GM23338 (cell line): ENCODE results near the gene REM2. TPM values are rescaled to one million over a fixed set of nuclear protein-coding genes. Genes with fewer than 3 reads are reported as not detected.

ENCODE experiments used
- ATAC-seq: fragments of 200-7000 bp; cut with Tn5 transposase; 3 replicates; pipeline ENCODE4 v1.9.1; 2020
- DNase-seq: peaks from one replicate; pipeline ENCODE4 v3.0.0-alpha.2; 2015; ENCODE audit warnings: low spot score
- H2AFZ ChIP-seq: fragments of 200-600 bp; sonication (generic); 2 replicates; pipeline ENCODE4 v1.8.0; 2016; ENCODE audit warnings: antibody characterized with exemption, mild to moderate bottlenecking, moderate library complexity
- H3F3A ChIP-seq: fragments of 200-600 bp; sonication (generic); replicated peaks from 2 replicates; pipeline ENCODE4 v1.8.0; 2017; ENCODE audit warnings: antibody characterized with exemption, mixed run types, low read depth
- H3K27ac ChIP-seq: fragments of 200-600 bp; sonication (generic); 2 replicates; pipeline ENCODE4 v1.6.1; 2016; ENCODE audit warnings: low read depth
- H3K27me3 ChIP-seq: fragments of 200-600 bp; sonication (generic); 2 replicates; pipeline ENCODE4 v1.8.0; 2016; ENCODE audit warnings: mild to moderate bottlenecking, mixed run types, moderate library complexity; ENCODE audit not compliant: insufficient read depth
- H3K36me3 ChIP-seq: fragments of 200-600 bp; sonication (generic); 2 replicates; pipeline ENCODE4 v1.8.0; 2016; ENCODE audit warnings: mild to moderate bottlenecking; ENCODE audit not compliant: insufficient read depth
- H3K4me1 ChIP-seq: fragments of 200-600 bp; sonication (generic); 2 replicates; pipeline ENCODE4 v1.8.0; 2016; ENCODE audit warnings: mild to moderate bottlenecking, moderate library complexity; ENCODE audit not compliant: insufficient read depth
- H3K4me2 ChIP-seq: fragments of 200-600 bp; sonication (generic); 2 replicates; pipeline ENCODE4 v1.7.1; 2017; ENCODE audit warnings: mixed run types
- H3K4me3 ChIP-seq: fragments of 200-600 bp; sonication (generic); 2 replicates; pipeline ENCODE4 v1.6.1; 2016; ENCODE audit warnings: mixed run types
- H3K79me2 ChIP-seq: fragments of 200-600 bp; sonication (generic); replicated peaks from 2 replicates; pipeline ENCODE4 v1.8.0; 2017; ENCODE audit warnings: mild to moderate bottlenecking; ENCODE audit not compliant: insufficient read depth
- H3K9me2 ChIP-seq: fragments of 200-600 bp; sonication (generic); 2 replicates; pipeline ENCODE4 v1.8.0; 2017; ENCODE audit not compliant: insufficient read depth
- H4K20me1 ChIP-seq: fragments of 200-600 bp; sonication (generic); replicated peaks from 2 replicates; pipeline ENCODE4 v1.8.0; 2017; ENCODE audit warnings: mild to moderate bottlenecking; ENCODE audit not compliant: insufficient read depth
- H3K27ac Mint-ChIP-seq: 2 replicates; pipeline ENCODE4 v1.8.0; 2020; ENCODE audit warnings: inconsistent platforms, mild to moderate bottlenecking, moderate library complexity, mixed read lengths
- H3K27me3 Mint-ChIP-seq: 3 replicates; pipeline ENCODE4 v1.8.0; 2022; ENCODE audit warnings: low read depth, mild to moderate bottlenecking, moderate library complexity, mixed read lengths, inconsistent platforms; ENCODE audit not compliant: insufficient read depth, poor library complexity
- H3K36me3 Mint-ChIP-seq: 3 replicates; pipeline ENCODE4 v1.8.0; 2021; ENCODE audit warnings: low read depth, mild to moderate bottlenecking, inconsistent platforms, moderate library complexity, mixed read lengths
- H3K4me1 Mint-ChIP-seq: 3 replicates; pipeline ENCODE4 v1.8.0; 2020; ENCODE audit warnings: mild to moderate bottlenecking, inconsistent platforms, mixed read lengths
- H3K4me3 Mint-ChIP-seq: 3 replicates; pipeline ENCODE4 v1.8.0; 2021; ENCODE audit warnings: moderate library complexity, mild to moderate bottlenecking, inconsistent platforms, mixed read lengths
- H3K9me3 Mint-ChIP-seq: 3 replicates; pipeline ENCODE4 v1.8.0; 2020; ENCODE audit warnings: moderate library complexity, mild to moderate bottlenecking, inconsistent platforms, mixed read lengths
- CTCF ChIP-seq, 2 experiments: fragments of 200-600 bp in 1 of 2; sonication (generic) in 1 of 2; conservative IDR thresholded peaks; 2 replicates each; pipeline versions ENCODE4 v1.5.1 to v1.6.1; 2016 to 2017; ENCODE audit warnings: antibody characterized with exemption in 2 of 2, low read depth in 2 of 2, mild to moderate bottlenecking in 2 of 2, moderate library complexity in 1 of 2
- EZH2phosphoT487 ChIP-seq: fragments of 200-600 bp; sonication (generic); IDR thresholded peaks from one replicate; pipeline ENCODE4 v1.8.1; 2018; ENCODE audit warnings: antibody characterized with exemption; ENCODE audit not compliant: unreplicated experiment
- JUNB ChIP-seq: IDR thresholded peaks from one replicate; pipeline ENCODE4 v1.6.1; 2016; ENCODE audit warnings: antibody characterized with exemption; ENCODE audit not compliant: unreplicated experiment
- REST ChIP-seq: IDR thresholded peaks from one replicate; pipeline ENCODE4 v1.6.1; 2018; ENCODE audit warnings: antibody characterized with exemption; ENCODE audit not compliant: unreplicated experiment
- ZNF331 ChIP-seq: fragments of 250-450 bp; sonication (Bioruptor Pico); IDR thresholded peaks from 2 replicates; pipeline ENCODE4 v1.5.0; 2020; ENCODE audit warnings: low read depth, mild to moderate bottlenecking, moderate library complexity
- polyA plus RNA-seq: library from polyadenylated mRNA; unstranded; fragments of >200 nt; fragmentation: Nextera tagmentation; extraction: Ambion mirVana; gene quantifications from 2 replicates; pipeline ENCODE4 v1.2.1, GENCODE V29; 2016
- total RNA-seq: library from RNA; depleted of rRNA; stranded (reverse); fragments of >200 nt; shearing (Covaris generic); gene quantifications from 2 replicates; pipeline ENCODE4 v1.2.3, GENCODE V29; 2014

The REM2 gene
- total and polyA plus RNA-seq, 2 experiments from 2014 or later, result 0.31 to 2.9 TPM

GRCh38 chr14:22898302-22899090, 15.5 kb downstream of the REM2 start (continued):
- no peak for TF ChIP-seq REST
- TF ChIP-seq JUNB, result no peak
- TF ChIP-seq EZH2phosphoT487, result no peak
- TF ChIP-seq CTCF (conservative IDR thresholded peaks at IDR 0.05; ENCODE audit: low read depth in 2 of 2), result no peak

- Histone ChIP-seq H3F3A (peaks cover 12% of the 10 kb centered on the region), H3K27me3 (peaks cover 39% of the 10 kb centered on the region), H3K4me2 (peak overlapping the region; percentile 31; the same call in 1 of the 2 replicates), H3K27ac (no peak overlapping the region), H3K36me3 (peaks cover 24% of the 10 kb centered on the region), H3K9me2 (no peaks in the 10 kb centered on the region), H4K20me1 (no peaks in the 10 kb centered on the region; the same call in none of the 2 replicates), H2AFZ (no peak overlapping the region), H3K4me1 (peaks cover 14% of the 10 kb centered on the region), H3K4me3 (no peak overlapping the region), H3K79me2 (no peaks in the 10 kb centered on the region)
- Mint-ChIP-seq H3K4me1 (peaks cover 6% of the 10 kb centered on the region), H3K36me3 (peaks cover 44% of the 10 kb centered on the region), H3K9me3 (no peaks in the 10 kb centered on the region), H3K27ac (no peak overlapping the region), H3K4me3 (no peak overlapping the region), H3K27me3 (peaks cover 22% of the 10 kb centered on the region)
- ATAC-seq, result peak; percentile 76
- DNase-seq, result peak; percentile 90
- TF ChIP-seq CTCF (conservative IDR thresholded peaks at IDR 0.05; ENCODE audit: low read depth in 2 of 2) (peak; percentile 67 to 77), ZNF331 (CRISPR knock-in tag) (no peak)
Observed at GRCh38 chr14:22900081-22900799, 17.2 kb downstream of the REM2 start.
